IPS DF 19.7 (cell line): ENCODE results near the gene RAB21.
A peak's percentile ranks its signal among the peaks of the same experiment; 100 is the strongest.

Experiments
- DNase-seq: peaks from one replicate; pipeline ENCODE4 v3.0.0-alpha.2; 2013; ENCODE audit warnings: low read depth, low spot score

Gene RAB21

GRCh38 chr12:71754461-71755145, at the start of gene RAB21:
TSS of gene RAB21 (plus strand) at chr12:71754863. CDS start at chr12:71755130, 267 bp downstream.
- peak; percentile 84 for DNase-seq

- DNase-seq = no peak
Measured at GRCh38 chr12:71704920-71705319, 49.7 kb upstream of the RAB21 start.

GRCh38 chr12:71708658-71709057, 46.0 kb upstream of the RAB21 start:
- DNase-seq = no peak

GRCh38 chr12:71710276-71711125, 44.2 kb upstream of the RAB21 start:
- no peak for DNase-seq

- no peak for DNase-seq
Measured at GRCh38 chr12:71718611-71719010, 36.1 kb upstream of the RAB21 start.

GRCh38 chr12:71719647-71720370, 34.9 kb upstream of the RAB21 start:
- DNase-seq = no peak

- no peak for DNase-seq
Measured at GRCh38 chr12:71721783-71722505, 32.7 kb upstream of the RAB21 start.

- DNase-seq = no peak
Measured at GRCh38 chr12:71725011-71725410, 29.7 kb upstream of the RAB21 start.

- no peak for DNase-seq
Measured at GRCh38 chr12:71726548-71726947, 28.1 kb upstream of the RAB21 start.

GRCh38 chr12:71727958-71728357, 26.7 kb upstream of the RAB21 start:
- no peak for DNase-seq

- DNase-seq = no peak
Measured at GRCh38 chr12:71730936-71731335, 23.7 kb upstream of the RAB21 start.

GRCh38 chr12:71731439-71732356, 23.0 kb upstream of the RAB21 start:
- no peak for DNase-seq

GRCh38 chr12:71732357-71732712, 22.3 kb upstream of the RAB21 start:
- no peak for DNase-seq

GRCh38 chr12:71737197-71737596, 17.5 kb upstream of the RAB21 start:
- no peak for DNase-seq

GRCh38 chr12:71742998-71743397, 11.7 kb upstream of the RAB21 start:
- no peak for DNase-seq

GRCh38 chr12:71744522-71745300, 10.0 kb upstream of the RAB21 start:
- no peak for DNase-seq

- no peak for DNase-seq
Measured at GRCh38 chr12:71746974-71747611, 7.6 kb upstream of the RAB21 start.

- no peak for DNase-seq
Measured at GRCh38 chr12:71748081-71748850, 6.4 kb upstream of the RAB21 start.

- DNase-seq = no peak
Measured at GRCh38 chr12:71749666-71750065, 5.0 kb upstream of the RAB21 start.
